GM23338 (cell line): ENCODE data around the gene GMPS. TPM values are rescaled to one million over a fixed set of nuclear protein-coding genes. Genes with fewer than 3 reads are reported as not detected.

Experiments used
- ATAC-seq: fragments of 200-7000 bp; cut with Tn5 transposase; 3 replicates; pipeline ENCODE4 v1.9.1; 2020
- DNase-seq: peaks from one replicate; pipeline ENCODE4 v3.0.0-alpha.2; 2015; ENCODE audit warnings: low spot score
- H2AFZ ChIP-seq: fragments of 200-600 bp; sonication (generic); 2 replicates; pipeline ENCODE4 v1.8.0; 2016; ENCODE audit warnings: antibody characterized with exemption, mild to moderate bottlenecking, moderate library complexity
- H3F3A ChIP-seq: fragments of 200-600 bp; sonication (generic); replicated peaks from 2 replicates; pipeline ENCODE4 v1.8.0; 2017; ENCODE audit warnings: antibody characterized with exemption, mixed run types, low read depth
- H3K27ac ChIP-seq: fragments of 200-600 bp; sonication (generic); 2 replicates; pipeline ENCODE4 v1.6.1; 2016; ENCODE audit warnings: low read depth
- H3K27me3 ChIP-seq: fragments of 200-600 bp; sonication (generic); 2 replicates; pipeline ENCODE4 v1.8.0; 2016; ENCODE audit warnings: mild to moderate bottlenecking, mixed run types, moderate library complexity; ENCODE audit not compliant: insufficient read depth
- H3K36me3 ChIP-seq: fragments of 200-600 bp; sonication (generic); 2 replicates; pipeline ENCODE4 v1.8.0; 2016; ENCODE audit warnings: mild to moderate bottlenecking; ENCODE audit not compliant: insufficient read depth
- H3K4me1 ChIP-seq: fragments of 200-600 bp; sonication (generic); 2 replicates; pipeline ENCODE4 v1.8.0; 2016; ENCODE audit warnings: mild to moderate bottlenecking, moderate library complexity; ENCODE audit not compliant: insufficient read depth
- H3K4me2 ChIP-seq: fragments of 200-600 bp; sonication (generic); 2 replicates; pipeline ENCODE4 v1.7.1; 2017; ENCODE audit warnings: mixed run types
- H3K4me3 ChIP-seq: fragments of 200-600 bp; sonication (generic); 2 replicates; pipeline ENCODE4 v1.6.1; 2016; ENCODE audit warnings: mixed run types
- H3K79me2 ChIP-seq: fragments of 200-600 bp; sonication (generic); replicated peaks from 2 replicates; pipeline ENCODE4 v1.8.0; 2017; ENCODE audit warnings: mild to moderate bottlenecking; ENCODE audit not compliant: insufficient read depth
- H3K9me2 ChIP-seq: fragments of 200-600 bp; sonication (generic); 2 replicates; pipeline ENCODE4 v1.8.0; 2017; ENCODE audit not compliant: insufficient read depth
- H4K20me1 ChIP-seq: fragments of 200-600 bp; sonication (generic); replicated peaks from 2 replicates; pipeline ENCODE4 v1.8.0; 2017; ENCODE audit warnings: mild to moderate bottlenecking; ENCODE audit not compliant: insufficient read depth
- H3K27ac Mint-ChIP-seq: 2 replicates; pipeline ENCODE4 v1.8.0; 2020; ENCODE audit warnings: inconsistent platforms, mild to moderate bottlenecking, moderate library complexity, mixed read lengths
- H3K27me3 Mint-ChIP-seq: 3 replicates; pipeline ENCODE4 v1.8.0; 2022; ENCODE audit warnings: low read depth, mild to moderate bottlenecking, moderate library complexity, mixed read lengths, inconsistent platforms; ENCODE audit not compliant: insufficient read depth, poor library complexity
- H3K36me3 Mint-ChIP-seq: 3 replicates; pipeline ENCODE4 v1.8.0; 2021; ENCODE audit warnings: low read depth, mild to moderate bottlenecking, inconsistent platforms, moderate library complexity, mixed read lengths
- H3K4me1 Mint-ChIP-seq: 3 replicates; pipeline ENCODE4 v1.8.0; 2020; ENCODE audit warnings: mild to moderate bottlenecking, inconsistent platforms, mixed read lengths
- H3K4me3 Mint-ChIP-seq: 3 replicates; pipeline ENCODE4 v1.8.0; 2021; ENCODE audit warnings: moderate library complexity, mild to moderate bottlenecking, inconsistent platforms, mixed read lengths
- H3K9me3 Mint-ChIP-seq: 3 replicates; pipeline ENCODE4 v1.8.0; 2020; ENCODE audit warnings: moderate library complexity, mild to moderate bottlenecking, inconsistent platforms, mixed read lengths
- ETS1 ChIP-seq: IDR thresholded peaks from 2 replicates; pipeline ENCODE4 v1.6.1; 2016; ENCODE audit warnings: antibody characterized with exemption
- EZH2phosphoT487 ChIP-seq: fragments of 200-600 bp; sonication (generic); IDR thresholded peaks from one replicate; pipeline ENCODE4 v1.8.1; 2018; ENCODE audit warnings: antibody characterized with exemption; ENCODE audit not compliant: unreplicated experiment
- JUNB ChIP-seq: IDR thresholded peaks from one replicate; pipeline ENCODE4 v1.6.1; 2016; ENCODE audit warnings: antibody characterized with exemption; ENCODE audit not compliant: unreplicated experiment
- ZNF114 ChIP-seq: fragments of 250-450 bp; sonication (Bioruptor Pico); IDR thresholded peaks from 2 replicates; pipeline ENCODE4 v1.5.0; 2020; ENCODE audit warnings: mild to moderate bottlenecking, moderate library complexity
- ZNF331 ChIP-seq: fragments of 250-450 bp; sonication (Bioruptor Pico); IDR thresholded peaks from 2 replicates; pipeline ENCODE4 v1.5.0; 2020; ENCODE audit warnings: low read depth, mild to moderate bottlenecking, moderate library complexity
- polyA plus RNA-seq: library from polyadenylated mRNA; unstranded; fragments of >200 nt; fragmentation: Nextera tagmentation; extraction: Ambion mirVana; gene quantifications from 2 replicates; pipeline ENCODE4 v1.2.1, GENCODE V29; 2016
- total RNA-seq: library from RNA; depleted of rRNA; stranded (reverse); fragments of >200 nt; shearing (Covaris generic); gene quantifications from 2 replicates; pipeline ENCODE4 v1.2.3, GENCODE V29; 2014
- TF ChIP-seq, protein P1 (sequence below): fragments of 250-450 bp; sonication (Bioruptor Pico); IDR thresholded peaks from 2 replicates; pipeline ENCODE4 v1.5.0; 2020; ENCODE audit warnings: mild to moderate bottlenecking, moderate library complexity
- TF ChIP-seq, protein P2 (sequence below), 2 experiments: fragments of 200-600 bp in 1 of 2; sonication (generic) in 1 of 2; conservative IDR thresholded peaks; 2 replicates each; pipeline versions ENCODE4 v1.5.1 to v1.6.1; 2016 to 2017; ENCODE audit warnings: antibody characterized with exemption in 2 of 2, low read depth in 2 of 2, mild to moderate bottlenecking in 2 of 2, moderate library complexity in 1 of 2

GMPS gene
- total and polyA plus RNA-seq, 2 experiments from 2014 or later: 72.0 to 145 TPM

DNA sequence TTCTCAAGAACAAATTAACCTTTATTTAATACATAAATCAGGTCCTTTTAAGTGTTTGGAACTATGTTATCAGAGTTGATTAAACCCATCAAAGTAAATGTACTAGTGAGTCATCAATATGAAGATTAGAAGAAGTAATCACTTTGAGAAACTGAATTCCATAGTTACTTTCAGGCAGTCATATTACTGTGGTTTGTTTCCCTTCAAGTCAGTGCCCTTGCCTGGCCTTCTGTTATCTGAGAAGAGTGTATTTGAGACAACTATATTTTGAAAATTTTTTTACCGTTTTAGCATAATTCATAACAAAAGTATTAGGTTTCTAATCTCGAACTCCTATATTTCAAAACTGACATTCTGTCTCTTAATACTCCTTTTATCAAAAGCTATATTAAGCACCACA is 73.6 kb downstream of the GMPS start:
- ATAC-seq (no peak), DNase-seq (no peak)
- H3K79me2 ChIP-seq: no peaks in the 10 kb centered on the region
- H3K4me1 Mint-ChIP-seq: peaks cover 1% of the 10 kb centered on the region
- no peaks in the 10 kb centered on the region for H3F3A ChIP-seq
- H3K27ac ChIP-seq: no peak overlapping the region
- no peaks in the 10 kb centered on the region; the same call in none of the 2 replicates for H4K20me1 ChIP-seq
- H3K4me3 Mint-ChIP-seq: no peak overlapping the region
- H3K27me3 ChIP-seq: no peaks in the 10 kb centered on the region
- TF ChIP-seq ZNF114 (CRISPR knock-in tag) (no peak), ETS1 (no peak)
- peaks cover 21% of the 10 kb centered on the region; the same call in 2 of the 3 replicates for H3K36me3 Mint-ChIP-seq
- peaks cover 1% of the 10 kb centered on the region; the same call in 1 of the 2 replicates for H3K4me1 ChIP-seq
- no peak overlapping the region for H3K27ac Mint-ChIP-seq
- H3K9me3 Mint-ChIP-seq: no peaks in the 10 kb centered on the region
- H2AFZ ChIP-seq: no peak overlapping the region
- no peak overlapping the region for H3K4me3 ChIP-seq
- no peaks in the 10 kb centered on the region for H3K36me3 ChIP-seq
- H3K27me3 Mint-ChIP-seq: peaks cover 4% of the 10 kb centered on the region
- no peaks in the 10 kb centered on the region for H3K9me2 ChIP-seq
- H3K4me2 ChIP-seq: no peak overlapping the region

DNA sequence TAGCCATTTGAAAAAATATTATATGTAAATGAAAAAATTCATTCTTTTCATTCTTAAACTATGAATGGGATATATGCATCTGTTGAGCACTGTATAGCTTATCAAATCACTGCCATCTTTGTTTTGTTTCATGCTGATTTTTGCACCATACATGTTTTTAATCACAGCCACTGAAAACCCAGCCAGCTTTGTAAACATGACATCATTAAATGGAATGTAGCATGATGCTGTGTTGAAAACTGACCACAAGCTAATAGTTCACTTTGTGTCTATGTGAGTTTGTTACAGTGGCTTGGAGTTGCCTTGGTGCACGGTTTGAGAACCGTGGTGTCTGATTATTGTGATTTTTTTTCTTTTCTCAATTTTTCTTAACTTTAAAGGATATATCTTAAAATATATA is 75.7 kb downstream of the GMPS start:
- DNase-seq (no peak), ATAC-seq (no peak)
- Histone ChIP-seq H3K36me3 (no peaks in the 10 kb centered on the region), H4K20me1 (no peaks in the 10 kb centered on the region; the same call in 1 of the 2 replicates), H3K27ac (no peak overlapping the region), H3K27me3 (no peaks in the 10 kb centered on the region), H3K4me1 (peaks cover 15% of the 10 kb centered on the region), H3K4me3 (no peak overlapping the region), H3K79me2 (no peaks in the 10 kb centered on the region), H3K4me2 (no peak overlapping the region), H2AFZ (no peak overlapping the region), H3K9me2 (no peaks in the 10 kb centered on the region), H3F3A (no peaks in the 10 kb centered on the region)
- TF ChIP-seq JUNB: no peak
- no peak for TF ChIP-seq EZH2phosphoT487
- TF ChIP-seq, protein P1, sequence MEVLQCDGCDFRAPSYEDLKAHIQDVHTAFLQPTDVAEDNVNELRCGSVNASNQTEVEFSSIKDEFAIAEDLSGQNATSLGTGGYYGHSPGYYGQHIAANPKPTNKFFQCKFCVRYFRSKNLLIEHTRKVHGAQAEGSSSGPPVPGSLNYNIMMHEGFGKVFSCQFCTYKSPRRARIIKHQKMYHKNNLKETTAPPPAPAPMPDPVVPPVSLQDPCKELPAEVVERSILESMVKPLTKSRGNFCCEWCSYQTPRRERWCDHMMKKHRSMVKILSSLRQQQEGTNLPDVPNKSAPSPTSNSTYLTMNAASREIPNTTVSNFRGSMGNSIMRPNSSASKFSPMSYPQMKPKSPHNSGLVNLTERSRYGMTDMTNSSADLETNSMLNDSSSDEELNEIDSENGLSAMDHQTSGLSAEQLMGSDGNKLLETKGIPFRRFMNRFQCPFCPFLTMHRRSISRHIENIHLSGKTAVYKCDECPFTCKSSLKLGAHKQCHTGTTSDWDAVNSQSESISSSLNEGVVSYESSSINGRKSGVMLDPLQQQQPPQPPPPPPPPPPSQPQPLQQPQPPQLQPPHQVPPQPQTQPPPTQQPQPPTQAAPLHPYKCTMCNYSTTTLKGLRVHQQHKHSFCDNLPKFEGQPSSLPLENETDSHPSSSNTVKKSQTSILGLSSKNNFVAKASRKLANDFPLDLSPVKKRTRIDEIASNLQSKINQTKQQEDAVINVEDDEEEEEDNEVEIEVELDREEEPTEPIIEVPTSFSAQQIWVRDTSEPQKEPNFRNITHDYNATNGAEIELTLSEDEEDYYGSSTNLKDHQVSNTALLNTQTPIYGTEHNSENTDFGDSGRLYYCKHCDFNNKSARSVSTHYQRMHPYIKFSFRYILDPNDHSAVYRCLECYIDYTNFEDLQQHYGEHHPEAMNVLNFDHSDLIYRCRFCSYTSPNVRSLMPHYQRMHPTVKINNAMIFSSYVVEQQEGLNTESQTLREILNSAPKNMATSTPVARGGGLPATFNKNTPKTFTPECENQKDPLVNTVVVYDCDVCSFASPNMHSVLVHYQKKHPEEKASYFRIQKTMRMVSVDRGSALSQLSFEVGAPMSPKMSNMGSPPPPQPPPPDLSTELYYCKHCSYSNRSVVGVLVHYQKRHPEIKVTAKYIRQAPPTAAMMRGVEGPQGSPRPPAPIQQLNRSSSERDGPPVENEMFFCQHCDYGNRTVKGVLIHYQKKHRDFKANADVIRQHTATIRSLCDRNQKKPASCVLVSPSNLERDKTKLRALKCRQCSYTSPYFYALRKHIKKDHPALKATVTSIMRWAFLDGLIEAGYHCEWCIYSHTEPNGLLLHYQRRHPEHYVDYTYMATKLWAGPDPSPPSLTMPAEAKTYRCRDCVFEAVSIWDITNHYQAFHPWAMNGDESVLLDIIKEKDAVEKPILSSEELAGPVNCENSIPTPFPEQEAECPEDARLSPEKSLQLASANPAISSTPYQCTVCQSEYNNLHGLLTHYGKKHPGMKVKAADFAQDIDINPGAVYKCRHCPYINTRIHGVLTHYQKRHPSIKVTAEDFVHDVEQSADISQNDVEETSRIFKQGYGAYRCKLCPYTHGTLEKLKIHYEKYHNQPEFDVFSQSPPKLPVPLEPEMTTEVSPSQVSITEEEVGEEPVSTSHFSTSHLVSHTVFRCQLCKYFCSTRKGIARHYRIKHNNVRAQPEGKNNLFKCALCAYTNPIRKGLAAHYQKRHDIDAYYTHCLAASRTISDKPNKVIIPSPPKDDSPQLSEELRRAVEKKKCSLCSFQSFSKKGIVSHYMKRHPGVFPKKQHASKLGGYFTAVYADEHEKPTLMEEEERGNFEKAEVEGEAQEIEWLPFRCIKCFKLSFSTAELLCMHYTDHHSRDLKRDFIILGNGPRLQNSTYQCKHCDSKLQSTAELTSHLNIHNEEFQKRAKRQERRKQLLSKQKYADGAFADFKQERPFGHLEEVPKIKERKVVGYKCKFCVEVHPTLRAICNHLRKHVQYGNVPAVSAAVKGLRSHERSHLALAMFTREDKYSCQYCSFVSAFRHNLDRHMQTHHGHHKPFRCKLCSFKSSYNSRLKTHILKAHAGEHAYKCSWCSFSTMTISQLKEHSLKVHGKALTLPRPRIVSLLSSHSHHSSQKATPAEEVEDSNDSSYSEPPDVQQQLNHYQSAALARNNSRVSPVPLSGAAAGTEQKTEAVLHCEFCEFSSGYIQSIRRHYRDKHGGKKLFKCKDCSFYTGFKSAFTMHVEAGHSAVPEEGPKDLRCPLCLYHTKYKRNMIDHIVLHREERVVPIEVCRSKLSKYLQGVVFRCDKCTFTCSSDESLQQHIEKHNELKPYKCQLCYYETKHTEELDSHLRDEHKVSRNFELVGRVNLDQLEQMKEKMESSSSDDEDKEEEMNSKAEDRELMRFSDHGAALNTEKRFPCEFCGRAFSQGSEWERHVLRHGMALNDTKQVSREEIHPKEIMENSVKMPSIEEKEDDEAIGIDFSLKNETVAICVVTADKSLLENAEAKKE (CRISPR knock-in tag): no peak
- no peak for TF ChIP-seq ZNF331 (CRISPR knock-in tag)
- TF ChIP-seq, protein P2, sequence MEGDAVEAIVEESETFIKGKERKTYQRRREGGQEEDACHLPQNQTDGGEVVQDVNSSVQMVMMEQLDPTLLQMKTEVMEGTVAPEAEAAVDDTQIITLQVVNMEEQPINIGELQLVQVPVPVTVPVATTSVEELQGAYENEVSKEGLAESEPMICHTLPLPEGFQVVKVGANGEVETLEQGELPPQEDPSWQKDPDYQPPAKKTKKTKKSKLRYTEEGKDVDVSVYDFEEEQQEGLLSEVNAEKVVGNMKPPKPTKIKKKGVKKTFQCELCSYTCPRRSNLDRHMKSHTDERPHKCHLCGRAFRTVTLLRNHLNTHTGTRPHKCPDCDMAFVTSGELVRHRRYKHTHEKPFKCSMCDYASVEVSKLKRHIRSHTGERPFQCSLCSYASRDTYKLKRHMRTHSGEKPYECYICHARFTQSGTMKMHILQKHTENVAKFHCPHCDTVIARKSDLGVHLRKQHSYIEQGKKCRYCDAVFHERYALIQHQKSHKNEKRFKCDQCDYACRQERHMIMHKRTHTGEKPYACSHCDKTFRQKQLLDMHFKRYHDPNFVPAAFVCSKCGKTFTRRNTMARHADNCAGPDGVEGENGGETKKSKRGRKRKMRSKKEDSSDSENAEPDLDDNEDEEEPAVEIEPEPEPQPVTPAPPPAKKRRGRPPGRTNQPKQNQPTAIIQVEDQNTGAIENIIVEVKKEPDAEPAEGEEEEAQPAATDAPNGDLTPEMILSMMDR (conservative IDR thresholded peaks at IDR 0.05; ENCODE audit: low read depth in 2 of 2): no peak
- Mint-ChIP-seq H3K27me3 (peaks cover 4% of the 10 kb centered on the region), H3K9me3 (no peaks in the 10 kb centered on the region), H3K27ac (no peak overlapping the region), H3K36me3 (peaks cover 12% of the 10 kb centered on the region; the same call in 2 of the 3 replicates), H3K4me3 (no peak overlapping the region), H3K4me1 (peaks cover 17% of the 10 kb centered on the region)
